Measurements from ENCODE around the gene MAML3.

MAML3 gene

DNA sequence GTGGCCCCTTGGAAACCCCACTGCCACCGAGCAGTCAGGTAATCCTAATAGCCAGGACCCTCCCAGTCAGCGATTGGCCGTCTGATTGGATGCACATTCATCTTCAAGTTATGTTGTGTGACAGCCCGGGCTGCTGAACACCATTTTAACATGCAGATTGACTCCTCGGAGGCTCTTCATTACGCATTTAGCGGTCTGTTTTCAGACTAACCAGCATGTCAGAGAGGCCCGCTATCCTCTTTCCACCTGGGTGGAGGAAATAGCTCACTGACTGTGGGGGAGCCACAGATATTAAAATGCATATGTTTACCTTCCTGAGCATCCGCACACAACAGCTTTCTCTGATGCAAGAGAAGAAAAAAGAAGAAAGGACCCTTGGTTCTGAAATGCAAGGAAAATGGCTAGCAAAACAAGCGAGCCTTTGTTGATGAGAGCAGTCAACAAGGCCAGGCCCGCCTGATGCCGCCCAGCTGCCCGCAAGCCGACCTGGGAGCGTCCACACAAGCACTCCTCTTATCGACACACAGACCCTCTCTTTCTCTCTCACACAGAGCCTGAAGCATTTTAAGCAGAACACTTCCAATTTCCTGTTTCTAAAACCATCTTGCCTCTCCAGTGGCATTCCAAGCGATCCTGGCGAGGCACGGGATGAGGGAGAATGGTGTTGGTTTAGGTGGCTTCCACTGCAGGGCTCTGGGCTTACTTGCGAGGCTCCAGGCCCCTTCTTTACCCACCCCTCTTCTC, 370.1 kb downstream of the MAML3 start:
- DNase-seq (ENCODE audit: low read depth in 2 of 2) = no peak

DNA sequence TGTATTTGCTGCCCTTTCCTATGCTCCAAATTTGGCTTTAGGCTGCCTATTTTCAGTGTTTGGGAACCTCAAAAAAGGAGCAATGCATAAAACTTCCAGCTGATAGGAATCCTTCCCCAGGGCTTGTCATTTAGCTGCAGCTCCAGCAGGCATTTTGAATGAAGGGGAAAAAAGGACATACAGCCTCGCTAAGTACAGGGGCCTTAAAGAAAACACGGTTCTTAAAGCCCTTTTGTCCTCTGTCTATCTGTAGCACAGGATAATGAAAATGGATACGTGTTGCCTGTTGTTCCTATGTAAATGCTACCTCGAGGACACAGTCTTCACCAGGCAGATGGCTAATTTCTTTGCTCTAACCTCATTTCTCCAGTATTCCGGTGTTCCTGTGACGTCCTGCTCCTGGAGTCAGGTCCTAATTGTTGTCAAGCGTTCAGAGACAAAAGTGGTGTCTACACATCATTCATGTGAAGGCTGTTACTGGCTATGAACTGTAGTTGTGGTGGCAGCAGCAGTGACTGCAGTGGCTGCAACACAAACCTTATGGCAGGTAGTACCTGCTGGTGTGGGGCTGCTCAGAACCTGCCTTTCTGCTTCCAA, 371.0 kb downstream of the MAML3 start:
- DNase-seq (ENCODE audit: low read depth in 2 of 2) = no peak

DNA sequence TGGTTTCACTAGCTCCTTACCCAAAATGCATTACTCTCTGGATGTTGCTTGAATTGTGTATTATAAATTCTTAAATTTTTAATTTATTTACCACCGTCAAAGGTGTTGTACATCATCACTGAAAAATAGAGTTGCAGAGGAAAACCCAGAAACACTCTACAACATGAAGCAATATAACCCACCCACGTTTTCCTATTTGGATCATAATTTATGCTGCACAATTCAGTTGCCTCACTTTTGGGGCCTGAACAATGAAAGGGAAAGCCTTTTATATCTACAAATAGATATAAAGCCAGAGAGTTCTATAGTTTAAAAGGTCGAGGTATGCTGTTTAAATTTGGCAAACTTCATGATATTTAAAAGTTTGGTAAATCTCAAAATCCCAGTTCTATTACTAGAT, 372.9 kb downstream of the MAML3 start:
- DNase-seq (ENCODE audit: low read depth in 2 of 2) = no peak

DNA sequence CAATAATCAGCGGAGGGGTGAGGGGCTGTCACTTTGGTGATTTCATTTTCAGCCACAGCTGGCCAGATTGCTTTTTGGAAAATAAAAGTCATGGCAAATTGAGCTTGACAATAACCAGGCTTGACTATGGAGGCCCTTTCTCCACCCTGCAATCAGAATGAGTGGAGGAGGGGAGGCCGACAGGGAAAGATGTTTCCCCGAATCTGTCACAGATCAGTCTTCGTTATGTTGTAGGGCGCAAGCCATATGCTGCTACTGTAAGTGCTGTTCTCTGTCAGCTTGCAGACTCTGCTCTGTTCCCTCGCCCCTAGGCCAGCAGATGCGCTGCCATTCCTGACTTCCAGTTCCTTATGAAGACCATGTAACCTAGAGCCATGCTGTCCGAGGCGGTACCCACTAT, 374.3 kb downstream of the MAML3 start:
- DNase-seq (ENCODE audit: low read depth in 2 of 2) = no peak

DNA sequence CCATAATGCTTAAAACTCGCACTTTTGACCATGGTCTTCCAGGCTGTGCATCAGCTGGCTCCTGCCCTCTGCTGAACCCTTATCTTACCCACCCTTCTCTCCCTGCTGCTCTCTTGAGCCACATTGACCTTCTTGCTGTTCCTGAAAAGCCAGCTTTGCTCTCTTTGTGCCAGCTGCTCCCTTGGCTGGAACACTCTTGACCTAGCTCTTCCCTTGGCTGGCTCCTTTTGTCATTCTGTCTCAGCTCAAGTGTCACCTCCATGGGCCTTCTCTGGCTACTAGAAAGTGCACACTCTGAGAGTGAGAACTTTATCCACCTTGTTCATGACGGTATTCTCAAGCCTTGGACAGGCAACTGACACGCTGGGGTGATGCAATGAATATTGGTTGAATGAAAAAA, 376.2 kb downstream of the MAML3 start:
- DNase-seq (ENCODE audit: low read depth in 2 of 2) = no peak

DNA sequence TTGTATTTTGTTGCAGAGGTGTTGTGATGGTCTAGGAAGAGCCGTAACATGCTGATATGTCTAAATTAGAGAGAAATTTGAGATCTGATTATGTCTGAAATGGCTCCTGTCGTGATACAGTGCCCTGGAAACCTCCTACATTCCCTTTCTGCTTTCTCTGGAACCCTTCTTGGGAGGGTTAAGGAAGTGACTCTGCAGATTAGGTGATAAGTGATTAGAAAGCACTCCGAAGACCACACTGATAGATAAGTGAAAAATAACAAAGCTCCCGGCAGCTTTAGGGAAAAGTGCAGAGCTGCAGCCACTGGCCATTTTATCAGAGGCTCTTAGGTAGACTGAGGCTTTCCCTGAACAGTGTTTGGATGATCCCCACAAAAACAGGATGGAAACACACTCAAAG, 377.7 kb downstream of the MAML3 start:
- DNase-seq (ENCODE audit: low read depth in 2 of 2) = no peak

DNA sequence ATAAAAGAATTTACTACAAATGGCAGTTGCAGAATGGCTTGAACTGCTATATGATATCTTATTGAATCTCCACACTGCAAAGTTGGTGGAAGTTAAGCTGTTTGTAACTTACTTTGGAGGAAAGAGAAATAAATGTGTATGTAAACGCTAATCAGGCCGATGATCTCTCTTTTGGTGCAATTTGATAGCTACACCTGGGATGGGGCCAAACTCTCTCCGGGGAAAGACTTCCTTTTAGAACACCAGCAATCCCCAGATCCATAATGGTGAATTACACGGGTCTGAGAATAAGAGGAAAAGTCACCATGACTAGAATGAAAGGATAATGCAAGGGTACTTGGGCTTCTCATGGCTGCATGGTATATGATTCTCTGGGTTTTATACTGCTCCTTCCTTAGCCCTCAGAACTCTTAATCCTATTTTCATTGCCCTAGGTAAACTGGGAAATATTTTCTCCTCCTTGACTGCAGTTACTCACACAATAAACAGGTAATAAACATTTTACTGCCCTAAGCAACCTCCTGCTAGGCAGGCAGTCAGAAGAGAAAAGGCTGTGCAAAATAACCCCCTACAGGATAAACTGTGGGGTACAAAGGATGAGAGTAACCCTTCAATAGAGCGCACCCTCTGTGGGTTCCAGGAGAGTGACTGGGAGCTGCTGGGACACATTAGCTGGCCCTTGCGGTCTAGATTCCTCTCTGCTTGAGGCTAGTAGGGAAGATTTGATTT, 379.1 kb downstream of the MAML3 start:
- no peak for DNase-seq (ENCODE audit: low read depth in 2 of 2)

DNA sequence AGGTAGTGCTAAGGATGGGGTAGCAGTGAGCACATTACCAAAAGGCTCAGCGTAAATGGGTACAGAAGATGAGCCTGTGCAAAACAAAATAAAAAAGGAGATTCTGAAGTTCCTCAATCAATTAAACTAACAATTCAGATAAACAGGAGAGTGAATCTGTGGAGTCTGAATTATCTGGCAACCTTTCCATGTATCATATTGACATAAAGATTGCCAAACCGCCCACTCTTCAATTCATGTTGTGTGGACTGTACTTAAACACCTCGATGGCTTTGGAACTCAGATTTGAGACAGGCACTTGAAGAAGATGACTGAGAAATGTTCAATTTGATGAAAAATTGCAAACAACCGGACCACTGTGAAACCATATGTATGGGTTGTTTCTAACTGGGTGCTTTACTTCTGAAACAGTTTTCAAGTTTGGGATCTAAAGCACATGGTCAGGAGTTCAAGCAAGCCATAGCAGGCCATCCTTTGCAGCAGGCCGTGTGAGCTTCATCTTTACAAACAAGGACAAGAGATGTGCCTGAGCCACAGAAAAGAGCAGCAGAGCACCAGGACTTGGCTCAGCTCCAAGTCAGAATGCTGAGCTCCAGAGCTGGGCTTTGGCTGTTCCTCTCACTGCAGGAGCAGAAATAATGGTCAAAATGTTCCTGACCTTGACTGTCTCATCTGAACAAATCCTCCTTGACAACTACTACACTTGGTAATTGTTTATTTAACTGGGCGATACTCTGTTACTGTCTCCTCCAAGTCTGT, 380.2 kb downstream of the MAML3 start:
- DNase-seq (ENCODE audit: low read depth in 2 of 2) = no peak

DNA sequence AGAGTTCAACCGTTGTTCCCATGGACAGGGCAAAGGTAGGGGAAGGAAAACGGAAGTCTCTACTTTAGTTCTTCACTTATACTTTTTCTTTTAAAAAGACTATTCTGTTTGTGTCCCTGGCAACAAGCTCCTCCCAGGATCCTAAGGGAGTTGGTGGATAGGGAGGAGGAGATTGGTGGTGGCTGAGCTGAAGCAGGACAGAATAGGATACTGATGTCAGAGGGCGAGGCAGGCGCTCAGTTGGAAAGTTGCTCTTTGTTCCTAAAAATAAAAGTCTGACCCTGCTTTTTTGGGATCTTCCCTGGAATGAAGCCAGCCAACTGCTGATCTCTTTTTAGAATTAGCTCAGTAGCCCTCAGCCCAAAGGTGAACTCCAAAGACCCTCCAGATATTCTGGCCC, 383.6 kb downstream of the MAML3 start:
- DNase-seq (ENCODE audit: low read depth in 2 of 2) = no peak

DNA sequence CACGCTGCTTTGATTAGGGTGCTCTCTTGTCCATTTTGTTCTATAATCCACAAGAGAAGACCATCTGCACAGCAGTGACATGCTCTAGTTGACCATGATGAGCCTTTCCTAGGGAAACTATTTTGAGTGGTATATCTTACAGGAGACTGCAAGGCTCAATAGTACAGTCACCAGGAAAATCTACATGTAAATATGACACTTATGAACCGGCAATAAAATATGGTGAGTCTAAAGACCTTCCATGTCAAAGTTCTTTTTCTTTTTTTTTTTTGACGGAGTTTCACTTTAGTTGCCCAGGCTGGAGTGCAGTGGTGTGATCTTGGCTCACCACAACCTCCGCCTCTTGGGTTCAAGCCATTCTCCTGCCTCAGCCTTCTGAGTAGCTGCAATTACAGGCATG, 384.6 kb downstream of the MAML3 start:
- DNase-seq (ENCODE audit: low read depth in 2 of 2) = no peak

DNA sequence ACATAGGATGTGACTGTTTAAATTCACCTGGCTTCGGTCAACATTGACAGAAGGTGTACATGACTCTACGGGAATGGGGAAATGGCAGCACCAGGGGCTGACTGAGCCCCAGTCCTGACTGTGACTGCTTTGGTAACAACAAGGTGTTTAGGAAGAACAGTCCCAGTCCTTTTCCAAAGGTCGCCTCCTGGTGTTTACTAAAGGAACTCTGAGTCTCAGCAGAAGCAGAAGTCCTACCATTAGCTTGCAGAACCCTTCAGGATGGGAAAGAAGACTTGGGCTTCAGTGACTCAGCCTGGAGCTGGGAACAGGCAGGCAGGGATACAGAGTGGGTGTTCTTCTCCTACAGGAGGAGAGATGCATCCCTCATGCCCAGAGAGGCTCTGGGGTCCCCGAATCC, 385.1 kb downstream of the MAML3 start:
- DNase-seq (ENCODE audit: low read depth in 2 of 2) = no peak

DNA sequence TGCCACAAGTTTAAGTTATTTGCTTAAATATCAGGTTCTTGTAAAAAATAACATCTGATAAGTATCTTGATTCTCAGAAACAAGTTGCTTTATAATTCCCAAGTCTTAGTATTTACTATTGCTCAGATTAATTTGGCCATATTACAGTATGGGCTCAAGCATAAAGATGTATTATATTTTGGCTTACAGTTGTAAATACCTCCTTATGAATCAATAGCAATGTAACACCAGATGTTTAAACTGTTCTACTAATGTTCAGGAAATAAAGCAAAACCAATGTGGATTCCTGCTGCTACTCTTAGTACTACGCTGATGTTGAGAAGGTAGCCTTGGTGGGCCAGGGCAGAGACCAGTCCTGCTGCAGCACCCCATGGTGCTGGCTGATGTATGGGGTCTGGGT, 385.6 kb downstream of the MAML3 start:
- DNase-seq (ENCODE audit: low read depth in 2 of 2) = no peak

DNA sequence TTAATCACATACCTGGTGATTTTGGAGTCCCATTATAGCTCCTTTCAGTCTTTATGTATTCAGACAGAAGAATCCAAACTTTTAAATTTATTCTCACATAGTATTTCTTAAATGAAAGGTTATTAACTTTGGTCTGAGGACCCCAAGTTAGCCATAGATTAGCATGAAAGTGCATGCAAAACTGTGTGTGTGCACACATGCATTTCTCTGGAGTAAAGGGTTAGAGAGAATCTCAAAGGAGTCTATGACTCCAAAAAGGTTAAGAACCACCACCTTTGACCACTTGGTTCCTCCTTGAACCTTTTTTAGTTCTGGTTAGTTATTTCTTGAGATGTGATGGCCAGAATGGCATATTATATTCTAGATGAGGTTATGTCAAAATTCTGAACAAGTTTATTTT, 386.4 kb downstream of the MAML3 start:
- no peak for DNase-seq (ENCODE audit: low read depth in 2 of 2)

DNA sequence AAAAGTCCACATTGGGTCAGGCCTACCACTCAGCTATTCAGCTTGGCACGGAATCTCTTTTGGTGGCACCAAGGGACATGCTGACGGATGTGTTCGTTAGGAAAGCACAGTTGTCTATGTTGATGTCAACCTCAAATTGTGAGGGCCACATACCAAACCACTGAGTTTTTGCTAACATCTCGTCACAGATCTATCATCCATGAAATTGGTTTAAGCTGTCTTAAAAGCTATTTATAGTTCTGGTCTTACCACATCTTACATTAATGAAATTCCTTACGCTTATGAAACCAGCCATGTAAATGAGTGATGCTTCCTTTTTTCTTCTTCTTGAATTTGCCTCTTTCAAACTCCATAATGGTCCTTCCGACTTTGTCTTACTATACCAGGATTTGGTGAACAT, 386.8 kb downstream of the MAML3 start:
- DNase-seq (ENCODE audit: low read depth in 2 of 2) = no peak

DNA sequence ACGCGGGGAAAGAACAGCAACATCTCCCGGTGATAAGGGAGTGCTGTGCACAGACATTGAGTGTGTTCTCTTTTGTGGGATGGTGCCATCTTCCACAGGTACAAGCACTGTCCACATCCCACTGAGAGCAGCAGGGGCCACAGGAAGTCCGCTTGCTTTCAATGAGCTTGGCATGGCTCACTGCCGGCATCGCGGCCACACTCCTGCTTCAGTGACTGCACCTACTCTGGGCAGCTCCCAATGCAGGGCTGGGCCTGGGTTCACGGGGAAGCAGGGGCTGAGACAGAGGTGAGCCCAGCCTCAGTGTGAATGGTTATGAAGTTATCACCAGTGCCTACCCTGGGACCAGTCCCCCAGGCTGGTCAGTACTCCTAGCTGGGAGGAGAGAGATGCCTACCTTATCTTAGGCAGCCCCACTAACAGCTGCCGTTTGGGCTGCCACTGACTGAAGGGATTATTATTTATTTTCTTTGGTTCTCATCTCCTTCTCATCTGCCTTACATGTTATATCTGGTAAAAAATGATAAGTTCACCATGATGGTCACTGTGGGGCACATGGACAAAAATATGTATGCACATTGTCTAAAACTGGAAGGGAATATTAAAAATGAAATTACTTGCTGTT, 389.2 kb downstream of the MAML3 start:
- DNase-seq (ENCODE audit: low read depth in 2 of 2) = no peak

DNA sequence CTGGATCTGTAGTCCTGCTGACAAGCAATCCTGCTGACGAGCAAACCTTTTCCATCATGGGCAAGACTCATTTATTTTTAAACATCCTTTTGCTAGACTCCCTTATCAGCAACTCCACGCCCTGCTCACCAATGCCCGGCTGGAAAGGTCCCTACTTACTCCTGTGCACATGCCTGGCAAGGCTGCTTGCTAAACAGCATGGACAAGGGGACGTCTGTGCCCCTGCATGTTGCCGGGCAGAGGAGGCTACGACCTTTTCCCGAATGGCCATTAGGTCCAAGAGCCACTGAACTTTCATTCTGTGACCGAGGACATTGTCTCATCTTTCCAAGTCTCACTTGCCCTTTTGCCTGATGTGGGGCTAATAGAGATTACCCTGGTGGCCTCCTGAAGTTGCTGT, 389.8 kb downstream of the MAML3 start:
- DNase-seq (ENCODE audit: low read depth in 2 of 2) = no peak

DNA sequence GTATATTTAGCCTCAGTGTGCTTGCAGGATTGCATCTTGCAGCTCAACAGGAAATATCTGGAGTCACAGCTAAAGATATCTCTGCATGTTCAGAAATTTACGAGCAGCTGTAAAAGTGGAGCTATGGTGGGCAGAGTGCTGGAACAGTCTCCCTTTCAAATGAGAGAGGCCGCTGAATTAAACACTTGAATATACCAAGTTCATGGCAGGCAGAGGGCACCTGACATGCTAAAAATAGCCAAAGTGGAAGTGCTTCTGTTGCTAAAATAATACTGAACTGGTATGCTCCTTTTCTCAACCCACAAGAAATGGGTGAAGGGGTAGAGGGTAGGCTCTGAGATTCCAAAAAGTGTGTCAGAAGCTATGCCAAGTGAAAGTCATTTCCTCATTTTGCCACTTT, 390.3 kb downstream of the MAML3 start:
- DNase-seq (ENCODE audit: low read depth in 2 of 2) = no peak

DNA sequence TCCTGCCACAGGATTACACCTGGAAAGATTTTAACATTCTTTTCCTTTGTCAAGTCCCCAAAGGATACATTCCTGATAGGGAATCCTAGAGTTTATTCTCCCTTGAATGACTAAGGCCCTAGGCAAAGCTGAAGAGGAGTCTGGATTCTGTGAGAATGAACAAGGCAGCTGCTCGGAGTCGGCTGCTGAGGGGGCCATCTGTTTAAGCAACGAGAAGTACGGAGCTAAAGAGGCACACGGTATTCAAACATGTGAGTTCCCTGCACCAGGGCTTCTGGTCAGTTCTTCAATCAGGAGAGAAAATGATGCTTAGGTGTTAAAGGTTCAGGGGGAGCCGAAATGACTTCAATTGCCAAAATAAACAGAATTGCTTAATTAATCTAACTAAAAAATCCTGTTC, 390.8 kb downstream of the MAML3 start:
- no peak for DNase-seq (ENCODE audit: low read depth in 2 of 2)

DNA sequence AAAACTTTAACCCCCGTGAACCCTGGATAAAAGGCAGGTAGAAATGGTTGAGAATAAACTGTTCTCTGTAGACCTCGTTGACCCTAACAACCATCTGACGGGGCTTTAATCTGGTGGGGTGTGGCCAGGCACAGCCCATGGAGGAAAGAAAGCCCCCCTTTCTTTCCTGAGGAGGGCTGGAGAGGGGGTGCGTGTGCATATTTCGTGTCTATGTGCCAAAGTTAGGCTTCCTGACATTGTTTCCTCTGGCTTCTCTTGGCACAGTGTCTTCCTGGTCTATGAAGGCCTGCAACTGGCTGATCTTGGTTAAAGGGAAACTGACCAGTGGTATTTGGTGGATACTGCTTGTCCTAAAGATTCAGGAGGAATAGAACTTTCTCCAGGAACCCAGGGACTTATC, 391.3 kb downstream of the MAML3 start:
- DNase-seq (ENCODE audit: low read depth in 2 of 2) = no peak

DNA sequence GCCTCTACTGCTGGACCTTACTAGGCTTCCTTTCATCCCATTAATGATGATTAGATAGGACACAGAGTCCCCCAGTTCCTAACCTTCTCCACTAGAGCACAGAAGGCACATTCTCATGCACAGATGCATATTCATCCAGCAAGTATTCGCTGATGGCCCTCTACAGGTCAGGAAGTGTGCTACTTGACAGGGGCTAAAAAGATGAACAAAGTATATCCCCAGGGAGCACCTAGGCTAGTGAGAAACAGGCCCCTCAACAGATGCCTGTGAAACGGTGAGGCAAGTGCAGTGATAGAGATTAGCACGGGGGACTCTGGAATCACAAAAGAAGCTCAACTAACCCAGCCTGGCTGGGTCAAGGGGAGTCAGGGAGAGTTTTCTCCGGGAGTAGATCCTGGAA, 392.5 kb downstream of the MAML3 start:
- no peak for DNase-seq (ENCODE audit: low read depth in 2 of 2)

DNA sequence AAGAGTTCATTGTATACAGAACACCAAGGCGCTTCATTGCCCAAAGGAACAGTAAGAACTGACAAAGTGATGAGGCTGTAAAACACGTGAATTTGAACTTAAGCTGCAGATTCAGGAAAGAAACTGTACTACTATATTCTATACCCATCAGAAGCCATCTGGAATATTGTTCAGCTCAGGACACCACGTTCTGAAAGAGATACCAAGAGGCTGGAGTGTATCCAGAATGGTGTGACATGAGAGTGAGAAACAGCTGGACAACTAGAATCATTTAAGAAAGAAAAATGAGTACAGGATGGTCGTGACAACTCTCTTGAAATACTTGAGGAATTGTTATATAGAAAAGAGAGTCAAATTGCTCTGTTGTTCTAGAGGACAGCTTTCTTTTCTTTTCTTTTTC, 393.4 kb downstream of the MAML3 start:
- no peak for DNase-seq (ENCODE audit: low read depth in 2 of 2)

DNA sequence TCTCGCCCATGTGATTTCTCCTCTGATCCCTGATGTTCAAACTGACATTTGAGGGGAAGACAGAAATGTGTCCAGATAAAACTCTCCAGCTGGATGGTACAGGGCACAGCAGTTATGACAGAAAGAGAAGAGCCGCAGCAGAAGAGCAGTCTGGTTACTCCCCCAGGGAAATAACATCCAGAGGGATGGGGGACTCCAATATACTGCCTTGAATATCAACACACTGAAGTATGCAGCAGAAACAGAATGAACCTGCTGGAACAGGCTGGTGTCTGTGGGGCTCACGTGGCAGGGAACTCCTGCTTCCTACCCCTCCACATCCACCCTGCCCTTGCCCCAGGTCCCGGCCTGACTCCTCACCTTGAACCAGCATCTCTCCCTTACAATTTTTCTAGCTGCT, 394.9 kb downstream of the MAML3 start:
- DNase-seq (ENCODE audit: low read depth in 2 of 2) = no peak

Data from stimulated activated CD4-positive, alpha-beta T cell treated with anti-CD3 and anti-CD28 coated beads, Interleukin-12 subunit alpha, Interleukin-12 subunit beta, amount 100 ng/mL, for 24 hours (primary cell).